CD14-positive monocyte (primary cell): Measurements from ENCODE around the gene CHPT1. TPM values are rescaled to one million over a fixed set of nuclear protein-coding genes. Genes with fewer than 3 reads are reported as not detected.

ENCODE experiments used
- DNase-seq, 3 donors: peaks; one replicate each; pipeline ENCODE4 v3.0.0-alpha.2; 2011 to 2022
- H2AFZ ChIP-seq: 2 replicates; pipeline ENCODE4 v1.6.0; 2012; ENCODE audit warnings: mild to moderate bottlenecking, low read depth, low read length, inconsistent platforms; ENCODE audit not compliant: insufficient read depth, poor library complexity, severe bottlenecking
- H3K27ac ChIP-seq, 2 donors: 1 replicate in 1 of 2; 2 replicates in 1 of 2; pipeline ENCODE4 v1.5.1; 2012 to 2013; ENCODE audit warnings: low read length in 2 of 2, control low read depth in 1 of 2, inconsistent platforms in 1 of 2, low read depth in 1 of 2, mild to moderate bottlenecking in 1 of 2
- H3K27me3 ChIP-seq, 2 donors: one replicate each; pipeline versions ENCODE4 v1.6.0 to v1.6.1; 2011 to 2013; ENCODE audit warnings: low read length in 2 of 2; ENCODE audit not compliant: control insufficient read depth in 2 of 2, insufficient read depth in 2 of 2
- H3K36me3 ChIP-seq, 2 donors: replicated peaks in 1 of 2; 1 replicate in 1 of 2; 2 replicates in 1 of 2; pipeline versions ENCODE4 v1.5.1 to v1.6.1; 2012 to 2013; ENCODE audit warnings: low read length in 2 of 2, control low read depth in 1 of 2, inconsistent platforms in 1 of 2, mild to moderate bottlenecking in 1 of 2; ENCODE audit not compliant: insufficient read depth in 2 of 2, control insufficient read depth in 1 of 2
- H3K4me1 ChIP-seq, 2 donors: 1 replicate in 1 of 2; 2 replicates in 1 of 2; pipeline versions ENCODE4 v1.5.1 to v1.6.1; 2012 to 2013; ENCODE audit warnings: low read length in 2 of 2, control low read depth in 1 of 2, inconsistent platforms in 1 of 2, mild to moderate bottlenecking in 1 of 2, moderate library complexity in 1 of 2; ENCODE audit not compliant: insufficient read depth in 2 of 2, control insufficient read depth in 1 of 2
- H3K4me2 ChIP-seq: replicated peaks from 2 replicates; pipeline ENCODE3; 2012; ENCODE audit warnings: low read length, moderate library complexity, mild to moderate bottlenecking; ENCODE audit not compliant: poor library complexity, severe bottlenecking; ENCODE audit errors: extremely low read depth
- H3K4me3 ChIP-seq, 3 experiments: fragments of 200-600 bp in 1 of 3; sonication (generic) in 1 of 3; replicated peaks in 1 of 3; 1 replicate in 2 of 3; 2 replicates in 1 of 3; pipeline ENCODE4 v1.5.1; 2011 to 2013; ENCODE audit warnings: low read length in 3 of 3, mild to moderate bottlenecking in 3 of 3, control low read depth in 2 of 3, low read depth in 2 of 3, inconsistent platforms in 1 of 3, moderate library complexity in 1 of 3
- H3K79me2 ChIP-seq: 2 replicates; pipeline ENCODE4 v1.6.0; 2012; ENCODE audit warnings: mild to moderate bottlenecking, control low read depth, inconsistent platforms, low read length, moderate library complexity; ENCODE audit not compliant: insufficient read depth
- H3K9ac ChIP-seq: 2 replicates; pipeline ENCODE4 v1.6.0; 2017; ENCODE audit warnings: low read length, mild to moderate bottlenecking; ENCODE audit not compliant: insufficient read depth, poor library complexity, severe bottlenecking
- H3K9me3 ChIP-seq, 2 donors: replicated peaks in 1 of 2; 1 replicate in 1 of 2; 2 replicates in 1 of 2; pipeline versions ENCODE4 v1.5.1 to v1.6.1; 2012 to 2013; ENCODE audit warnings: low read length in 2 of 2, control low read depth in 1 of 2; ENCODE audit not compliant: control insufficient read depth in 1 of 2, insufficient read depth in 1 of 2
- H4K20me1 ChIP-seq: 2 replicates; pipeline ENCODE4 v1.6.0; 2012; ENCODE audit warnings: mild to moderate bottlenecking, low read length, control low read depth, moderate library complexity; ENCODE audit not compliant: insufficient read depth
- H3K27ac Mint-ChIP-seq, 7 donors: one replicate each; pipeline ENCODE4 v1.8.0; 2020; ENCODE audit warnings: mild to moderate bottlenecking in 7 of 7, mixed read lengths in 7 of 7, moderate library complexity in 6 of 7, inconsistent platforms in 2 of 7
- H3K27me3 Mint-ChIP-seq, 3 donors: one replicate each; pipeline ENCODE4 v1.8.0; 2021 to 2022; ENCODE audit warnings: low read depth in 3 of 3, mild to moderate bottlenecking in 3 of 3, mixed read lengths in 3 of 3, moderate library complexity in 3 of 3, inconsistent platforms in 1 of 3
- H3K36me3 Mint-ChIP-seq, 2 donors: one replicate each; pipeline ENCODE4 v1.8.0; 2020; ENCODE audit warnings: mixed read lengths in 2 of 2, inconsistent platforms in 1 of 2, mild to moderate bottlenecking in 1 of 2
- H3K4me1 Mint-ChIP-seq: one replicate; pipeline ENCODE4 v1.8.0; 2020; ENCODE audit warnings: mild to moderate bottlenecking, mixed read lengths
- H3K4me3 Mint-ChIP-seq, 2 donors: one replicate each; pipeline ENCODE4 v1.8.0; 2020; ENCODE audit warnings: mild to moderate bottlenecking in 2 of 2, mixed read lengths in 2 of 2, moderate library complexity in 1 of 2
- H3K9me3 Mint-ChIP-seq, 7 donors: one replicate each; pipeline ENCODE4 v1.8.0; 2020 to 2022; ENCODE audit warnings: mixed read lengths in 7 of 7, mild to moderate bottlenecking in 6 of 7, moderate library complexity in 6 of 7, inconsistent platforms in 2 of 7
- intact Hi-C, 2 donors: fragments of 100-400 bp; cut with micrococcal nuclease; formaldehyde crosslinking; loops; one replicate each; pipeline versions ENCODE4 v1.15.0 to v1.15.1; 2023
- polyA plus RNA-seq, 3 donors: library from polyadenylated mRNA; depleted of rRNA in 1 of 3; unstranded in 2 of 3; stranded (reverse) in 1 of 3; fragments of 300-500 nt in 2 of 3; fragments of >200 nt in 1 of 3; fragmentation: Illumina TruSeq in 2 of 3; gene quantifications; 1 replicate in 2 of 3; 2 replicates in 1 of 3; pipeline ENCODE4 v1.2.3, GENCODE V29; 2012 to 2021
- TF ChIP-seq, protein P1 (sequence below): fragments of 200-600 bp; IDR thresholded peaks from one replicate; pipeline ENCODE4 v1.8.0; 2022; ENCODE audit warnings: antibody characterized with exemption, mild to moderate bottlenecking

The CHPT1 gene
- polyA plus RNA-seq, 3 donors = 30.9 to 92.7 (median 36.7) TPM

DNA sequence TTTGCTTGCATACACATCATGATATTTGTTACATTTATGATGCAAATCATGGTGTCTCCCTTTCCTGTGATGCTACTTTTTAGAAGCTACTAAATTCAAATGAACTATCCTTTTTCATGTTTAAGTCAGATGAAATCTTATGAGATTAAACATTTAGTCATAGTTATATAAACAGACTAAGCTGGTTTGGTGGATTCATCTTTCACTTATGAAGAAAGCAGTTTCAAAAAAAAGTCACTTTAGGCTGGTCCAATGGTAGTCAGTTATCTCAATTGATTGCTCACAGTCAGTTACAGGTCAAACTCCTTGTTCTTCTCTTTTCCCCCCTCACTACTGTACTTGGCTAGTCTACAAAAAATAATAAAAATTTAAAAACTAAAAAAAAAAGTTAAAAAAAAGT, 22.1 kb downstream of the CHPT1 start:
- H3K79me2 ChIP-seq = peaks cover 23% of the 10 kb centered on the region
- peaks cover 29 to 41% of the 10 kb centered on the region in 2 donors for H3K36me3 Mint-ChIP-seq
- H3K27me3 Mint-ChIP-seq = no peaks in the 10 kb centered on the region
- H3K4me2 ChIP-seq = no peak overlapping the region
- H3K36me3 ChIP-seq = peaks cover 26 to 73% of the 10 kb centered on the region in 2 donors
- no peak overlapping the region for H3K4me3 Mint-ChIP-seq
- peaks cover 11 to 12% of the 10 kb centered on the region in 2 donors for H3K4me1 ChIP-seq
- no peaks in the 10 kb centered on the region for H3K9me3 Mint-ChIP-seq
- H3K9ac ChIP-seq = no peak overlapping the region
- no peak overlapping the region for H2AFZ ChIP-seq
- no peaks in the 10 kb centered on the region for H3K27me3 ChIP-seq
- peaks cover 14% of the 10 kb centered on the region for H3K4me1 Mint-ChIP-seq
- no peaks in the 10 kb centered on the region for H3K9me3 ChIP-seq
- peaks cover 15% of the 10 kb centered on the region for H4K20me1 ChIP-seq
- no peak for DNase-seq
- intact Hi-C loops = no loop called here
- no peak overlapping the region for H3K27ac Mint-ChIP-seq
- H3K4me3 ChIP-seq = no peak overlapping the region
- no peak overlapping the region for H3K27ac ChIP-seq
- TF ChIP-seq, protein P1, sequence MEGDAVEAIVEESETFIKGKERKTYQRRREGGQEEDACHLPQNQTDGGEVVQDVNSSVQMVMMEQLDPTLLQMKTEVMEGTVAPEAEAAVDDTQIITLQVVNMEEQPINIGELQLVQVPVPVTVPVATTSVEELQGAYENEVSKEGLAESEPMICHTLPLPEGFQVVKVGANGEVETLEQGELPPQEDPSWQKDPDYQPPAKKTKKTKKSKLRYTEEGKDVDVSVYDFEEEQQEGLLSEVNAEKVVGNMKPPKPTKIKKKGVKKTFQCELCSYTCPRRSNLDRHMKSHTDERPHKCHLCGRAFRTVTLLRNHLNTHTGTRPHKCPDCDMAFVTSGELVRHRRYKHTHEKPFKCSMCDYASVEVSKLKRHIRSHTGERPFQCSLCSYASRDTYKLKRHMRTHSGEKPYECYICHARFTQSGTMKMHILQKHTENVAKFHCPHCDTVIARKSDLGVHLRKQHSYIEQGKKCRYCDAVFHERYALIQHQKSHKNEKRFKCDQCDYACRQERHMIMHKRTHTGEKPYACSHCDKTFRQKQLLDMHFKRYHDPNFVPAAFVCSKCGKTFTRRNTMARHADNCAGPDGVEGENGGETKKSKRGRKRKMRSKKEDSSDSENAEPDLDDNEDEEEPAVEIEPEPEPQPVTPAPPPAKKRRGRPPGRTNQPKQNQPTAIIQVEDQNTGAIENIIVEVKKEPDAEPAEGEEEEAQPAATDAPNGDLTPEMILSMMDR = no peak

DNA sequence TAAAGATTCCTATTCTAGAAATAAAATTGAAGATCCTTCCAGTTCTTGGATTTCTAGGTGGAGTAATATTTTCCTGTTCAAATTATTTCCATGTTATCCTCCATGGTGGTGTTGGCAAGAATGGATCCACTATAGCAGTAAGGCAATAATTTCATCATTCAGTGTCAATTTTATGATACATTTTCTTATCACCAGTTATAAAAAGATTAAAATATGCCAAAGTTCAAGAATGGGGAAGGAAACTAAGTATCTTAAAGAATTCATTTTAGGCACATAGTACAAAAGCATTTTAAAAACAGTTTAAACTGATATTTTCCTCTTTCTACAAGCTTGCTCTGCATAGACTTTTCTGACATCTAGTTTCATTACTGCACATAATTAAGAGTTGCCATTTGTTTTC, 22.7 kb downstream of the CHPT1 start:
- no peak for DNase-seq
- no peak overlapping the region for H3K4me3 ChIP-seq
- no peak overlapping the region for H3K9ac ChIP-seq
- no peak overlapping the region for H3K27ac Mint-ChIP-seq
- H3K9me3 ChIP-seq = no peaks in the 10 kb centered on the region
- H3K27ac ChIP-seq = no peak overlapping the region
- H3K79me2 ChIP-seq = peaks cover 20% of the 10 kb centered on the region
- H4K20me1 ChIP-seq = peaks cover 9% of the 10 kb centered on the region
- peaks cover 35 to 46% of the 10 kb centered on the region in 2 donors for H3K36me3 Mint-ChIP-seq
- no peaks in the 10 kb centered on the region for H3K27me3 Mint-ChIP-seq
- no peaks in the 10 kb centered on the region for H3K27me3 ChIP-seq
- no peaks in the 10 kb centered on the region for H3K9me3 Mint-ChIP-seq
- H2AFZ ChIP-seq = no peak overlapping the region
- H3K4me3 Mint-ChIP-seq = no peak overlapping the region
- intact Hi-C loops = no loop called here
- peaks cover 6% of the 10 kb centered on the region in 2 donors for H3K4me1 ChIP-seq
- TF ChIP-seq, protein P1 = no peak
- H3K4me1 Mint-ChIP-seq = peaks cover 9% of the 10 kb centered on the region
- peaks cover 31 to 78% of the 10 kb centered on the region in 2 donors for H3K36me3 ChIP-seq
- H3K4me2 ChIP-seq = no peak overlapping the region
